Measurements from ENCODE around the gene TMIGD2. TPM values are rescaled to one million over a fixed set of nuclear protein-coding genes. Genes with fewer than 3 reads are reported as not detected.

The TMIGD2 gene
- polyA plus RNA-seq, 1 donor from 2014 or later, result not detected

Other genes with a start within 250 kb of the TMIGD2 start
- 1.7 and 2.5 TPM in 2 replicates for gene ZBTB7A, start 235.5 kb downstream of the TMIGD2 start, polyA plus RNA-seq
- 95.5 and 102 TPM in 2 replicates for gene MAP2K2, start 178.3 kb downstream of the TMIGD2 start, polyA plus RNA-seq
- gene CREB3L3, start 148.8 kb downstream of the TMIGD2 start, polyA plus RNA-seq, result not detected in 2 replicates
- 42.7 and 42.8 TPM in 2 replicates for gene SIRT6, start 119.8 kb downstream of the TMIGD2 start, polyA plus RNA-seq
- gene ANKRD24, start 119.7 kb downstream of the TMIGD2 start, polyA plus RNA-seq, result 2.8 and 3.3 TPM in 2 replicates
- gene EBI3, start 72.9 kb downstream of the TMIGD2 start, polyA plus RNA-seq, result not detected in 2 replicates
- gene YJU2, start 55.3 kb downstream of the TMIGD2 start, polyA plus RNA-seq, result 32.6 and 35.4 TPM in 2 replicates
- gene SHD, start 23.1 kb downstream of the TMIGD2 start, polyA plus RNA-seq, result 188 and 191 TPM in 2 replicates
- gene FSD1, start 2.2 kb upstream of the TMIGD2 start, polyA plus RNA-seq, result 114 and 158 TPM in 2 replicates
- 0.16 and 0.62 TPM in 2 replicates for gene STAP2, start 36.4 kb upstream of the TMIGD2 start, polyA plus RNA-seq
- 34.8 and 37.0 TPM in 2 replicates for gene MPND, start 41.2 kb upstream of the TMIGD2 start, polyA plus RNA-seq
- 25.2 and 28.6 TPM in 2 replicates for gene SH3GL1, start 98.2 kb upstream of the TMIGD2 start, polyA plus RNA-seq
- gene CHAF1A, start 100.3 kb upstream of the TMIGD2 start, polyA plus RNA-seq, result 3.1 and 9.4 TPM in 2 replicates
- gene UBXN6, start 155.4 kb upstream of the TMIGD2 start, polyA plus RNA-seq, result 102 and 122 TPM in 2 replicates
- gene HDGFL2, start 169.9 kb upstream of the TMIGD2 start, polyA plus RNA-seq, result 79.7 and 89.1 TPM in 2 replicates
- gene PLIN4, start 216.1 kb upstream of the TMIGD2 start, polyA plus RNA-seq, result not detected in 2 replicates
- 1.0 and 1.3 TPM in 2 replicates for gene PLIN5, start 232.8 kb upstream of the TMIGD2 start, polyA plus RNA-seq
- gene LRG1, start 237.6 kb upstream of the TMIGD2 start, polyA plus RNA-seq, result not detected in 2 replicates